Uterus (tissue), 4 donors: ENCODE measurements around the gene ORM1. TPM values are rescaled to one million over a fixed set of nuclear protein-coding genes. Genes with fewer than 3 reads are reported as not detected.

Source experiments
- DNase-seq, 2 donors: peaks; one replicate each; pipeline ENCODE4 v3.0.0-alpha.2; 2019 to 2020
- H3K27ac ChIP-seq, 2 donors: fragments of 200-600 bp; sonication (generic); 1 replicate in 1 of 2; 2 replicates in 1 of 2; pipeline ENCODE4 v1.5.1; 2016 to 2018
- H3K27me3 ChIP-seq, 2 donors: fragments of 200-600 bp; sonication (generic); one replicate each; pipeline ENCODE4 v1.5.1; 2018 to 2019; ENCODE audit warnings: control low read depth in 1 of 2
- H3K36me3 ChIP-seq, 2 donors: fragments of 200-600 bp; sonication (generic); one replicate each; pipeline ENCODE4 v1.5.1; 2019; ENCODE audit warnings: control low read depth in 1 of 2
- H3K4me1 ChIP-seq, 2 donors: fragments of 200-600 bp; sonication (generic); one replicate each; pipeline ENCODE4 v1.5.1; 2018 to 2019; ENCODE audit warnings: control low read depth in 1 of 2
- H3K4me3 ChIP-seq, 2 donors: fragments of 200-600 bp; sonication (generic); 1 replicate in 1 of 2; 2 replicates in 1 of 2; pipeline ENCODE4 v1.5.1; 2018 to 2019; ENCODE audit warnings: mild to moderate bottlenecking in 1 of 2
- H3K9me3 ChIP-seq, 2 donors: fragments of 200-600 bp; sonication (generic); one replicate each; pipeline ENCODE4 v1.5.1; 2019; ENCODE audit warnings: control low read depth in 1 of 2
- CTCF ChIP-seq, 4 experiments: fragments of 200-600 bp in 2 of 4; fragments of 450-650 bp in 2 of 4; sonication (generic) in 2 of 4; IDR thresholded peaks; one replicate each; pipeline ENCODE4 v1.5.1; 2016 to 2019; ENCODE audit warnings: antibody characterized with exemption in 4 of 4, mild to moderate bottlenecking in 2 of 4, moderate library complexity in 1 of 4
- POLR2A ChIP-seq, 2 donors: fragments of 450-650 bp; IDR thresholded peaks; one replicate each; pipeline ENCODE4 v1.6.1; 2016; ENCODE audit warnings: antibody characterized with exemption in 2 of 2, mild to moderate bottlenecking in 1 of 2, moderate library complexity in 1 of 2
- intact Hi-C: fragments of 100-400 bp; cut with DNase I; formaldehyde crosslinking; loops from one replicate; pipeline ENCODE4 v1.15.1; 2023; ENCODE audit warnings: low total_unique reads
- total RNA-seq, 4 donors: library from RNA; depleted of rRNA in 3 of 4; stranded (reverse); fragments of >200 nt in 3 of 4; gene quantifications; one replicate each; pipeline versions ENCODE4 v1.1.0 to v1.2.4, GENCODE V29; 2014 to 2023
- donor health status: DM: yes; HTN: yes; CAD: no.

The ORM1 gene
- total RNA-seq, 4 donors from 2014 or later = 1.9 to 2.4 TPM; not detected in 2

GRCh38 chr9:114351932-114352331, 29.0 kb downstream of the ORM1 start:
- H3K27me3 ChIP-seq = no peaks in the 10 kb centered on the region
- no peak for DNase-seq
- no peak overlapping the region for H3K27ac ChIP-seq
- H3K9me3 ChIP-seq = no peaks in the 10 kb centered on the region
- TF ChIP-seq POLR2A (IDR thresholded peaks at IDR 0.05) (no peak), CTCF (IDR thresholded peaks at IDR 0.05) (no peak)
- peaks cover 5 to 11% of the 10 kb centered on the region in 2 donors for H3K4me1 ChIP-seq
- no peak overlapping the region for H3K4me3 ChIP-seq
- intact Hi-C loops = no loop called here
- H3K36me3 ChIP-seq = no peaks in the 10 kb centered on the region

- TF ChIP-seq CTCF (IDR thresholded peaks at IDR 0.05) = no peak
- TF ChIP-seq POLR2A (IDR thresholded peaks at IDR 0.05) = no peak
- Histone ChIP-seq H3K27me3 (no peaks in the 10 kb centered on the region), H3K4me1 (no peaks in the 10 kb centered on the region), H3K4me3 (no peak overlapping the region), H3K36me3 (no peaks in the 10 kb centered on the region), H3K9me3 (no peaks in the 10 kb centered on the region), H3K27ac (no peak overlapping the region)
- intact Hi-C loops = no loop called here
- DNase-seq = no peak
Measured at GRCh38 chr9:114355821-114356220, 32.9 kb downstream of the ORM1 start.

GRCh38 chr9:114356792-114357191, 33.9 kb downstream of the ORM1 start:
- Histone ChIP-seq H3K9me3 (no peaks in the 10 kb centered on the region), H3K4me3 (no peak overlapping the region), H3K27ac (no peak overlapping the region), H3K4me1 (no peaks in the 10 kb centered on the region), H3K27me3 (no peaks in the 10 kb centered on the region), H3K36me3 (no peaks in the 10 kb centered on the region)
- intact Hi-C loops = no loop called here
- TF ChIP-seq POLR2A (IDR thresholded peaks at IDR 0.05) (no peak), CTCF (IDR thresholded peaks at IDR 0.05) (no peak)
- no peak for DNase-seq

GRCh38 chr9:114357360-114357759, 34.5 kb downstream of the ORM1 start:
- DNase-seq = no peak
- H3K27ac ChIP-seq = no peak overlapping the region
- TF ChIP-seq CTCF (IDR thresholded peaks at IDR 0.05) (no peak), POLR2A (IDR thresholded peaks at IDR 0.05) (no peak)
- H3K36me3 ChIP-seq = no peaks in the 10 kb centered on the region
- no peaks in the 10 kb centered on the region for H3K4me1 ChIP-seq
- no peak overlapping the region for H3K4me3 ChIP-seq
- H3K27me3 ChIP-seq = no peaks in the 10 kb centered on the region
- intact Hi-C loops = no loop called here
- no peaks in the 10 kb centered on the region for H3K9me3 ChIP-seq

- DNase-seq = no peak
Measured at GRCh38 chr9:114357911-114358328, 35.0 kb downstream of the ORM1 start.

More at GRCh38 chr9:114357911-114358328, 35.0 kb downstream of the ORM1 start:
- no peak overlapping the region for H3K4me3 ChIP-seq
- no peaks in the 10 kb centered on the region for H3K4me1 ChIP-seq
- no peaks in the 10 kb centered on the region for H3K36me3 ChIP-seq
- H3K9me3 ChIP-seq = no peaks in the 10 kb centered on the region
- no peak overlapping the region for H3K27ac ChIP-seq
- H3K27me3 ChIP-seq = no peaks in the 10 kb centered on the region
- intact Hi-C loops = no loop called here
- no peak for TF ChIP-seq CTCF (IDR thresholded peaks at IDR 0.05)
- no peak for TF ChIP-seq POLR2A (IDR thresholded peaks at IDR 0.05)
